NCI-H1048 (cell line): Measurements from ENCODE around the gene NFYB.
"Not testable (repeated sequence)": the region's sequence is repeated elsewhere in the genome, so short reads cannot be mapped to it uniquely, and the experiment has no call there.

Experiments
- DNase-seq: peaks from one replicate; lab custom pipeline; 2025; lab: John Stamatoyannopoulos, UW

NFYB gene

GRCh38 chr12:104114834-104115586, 23.0 kb downstream of the NFYB start:
- DNase-seq, result not testable (repeated sequence)

DNA sequence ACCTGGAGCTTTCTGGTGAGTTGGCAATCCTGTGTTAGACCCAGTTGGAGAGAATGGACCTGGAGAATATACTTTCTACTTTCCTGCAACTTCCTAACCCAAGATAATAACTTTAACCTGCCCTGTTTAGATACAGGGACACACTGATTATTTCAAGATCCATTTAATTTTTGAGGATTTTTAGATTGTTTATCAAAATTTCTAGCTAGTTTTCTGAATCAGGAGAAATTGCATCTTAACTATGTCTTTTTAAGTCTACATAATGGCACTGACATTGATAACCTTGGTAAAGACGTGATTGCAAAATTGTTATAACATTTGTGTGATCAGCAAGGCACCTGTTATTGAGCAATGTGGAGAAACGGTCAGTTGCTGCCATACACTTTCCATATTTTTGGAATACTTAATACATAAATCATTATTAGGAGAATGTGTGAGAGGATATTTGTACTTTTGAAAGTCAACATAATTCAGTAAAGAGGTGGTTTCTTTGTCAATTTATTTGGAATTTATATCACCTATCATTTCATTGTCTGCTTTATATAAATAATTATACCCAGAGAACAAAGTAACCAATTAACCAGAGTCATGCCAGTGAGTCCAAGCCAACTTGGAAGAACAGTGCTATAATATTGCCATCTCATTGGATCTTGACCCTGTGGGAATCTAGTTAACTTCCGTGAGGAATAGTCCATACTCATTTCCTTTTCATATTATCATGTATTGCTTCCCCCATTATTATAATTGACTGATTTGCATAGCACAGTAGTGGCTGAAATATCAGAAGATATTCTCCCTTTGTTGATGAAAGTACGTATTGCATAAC, 28.4 kb downstream of the NFYB start:
- peak; percentile 4 for DNase-seq

DNA sequence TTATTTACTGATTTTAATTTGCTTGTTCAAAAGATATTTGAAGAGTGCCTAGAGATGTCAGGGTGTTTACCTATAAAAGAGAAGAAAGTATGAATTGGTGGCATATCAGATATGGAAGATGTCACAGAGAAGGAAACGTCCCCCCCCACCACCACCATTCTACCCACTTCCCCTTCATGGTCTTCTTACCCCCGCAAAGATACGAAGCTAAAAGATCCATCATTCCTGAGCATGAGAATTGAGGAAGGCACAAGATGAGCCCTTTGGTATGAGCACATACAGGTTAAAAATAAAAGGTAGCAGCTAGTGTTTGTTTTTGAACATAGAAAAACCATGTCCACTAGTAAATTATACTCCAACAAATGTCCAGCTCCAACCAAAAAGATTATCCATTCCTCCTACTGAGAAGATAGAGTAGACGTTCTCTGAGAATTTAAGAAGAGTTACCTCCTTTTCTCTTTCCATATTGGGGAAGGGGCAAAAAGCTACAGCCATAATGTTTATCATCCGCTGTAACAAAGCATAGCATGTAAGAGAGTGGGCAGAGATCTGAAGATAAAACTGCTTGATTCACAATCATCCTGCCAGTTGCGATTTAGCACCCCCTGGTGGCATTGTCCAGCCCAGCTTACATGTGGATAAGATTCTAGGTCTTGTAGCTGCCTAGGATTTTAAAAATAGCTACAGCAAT, 29.1 kb downstream of the NFYB start:
- peak; percentile 49 for DNase-seq

GRCh38 chr12:104106965-104107364, 31.0 kb downstream of the NFYB start:
- no peak for DNase-seq

GRCh38 chr12:104105461-104105860, 32.5 kb downstream of the NFYB start:
- no peak for DNase-seq

DNA sequence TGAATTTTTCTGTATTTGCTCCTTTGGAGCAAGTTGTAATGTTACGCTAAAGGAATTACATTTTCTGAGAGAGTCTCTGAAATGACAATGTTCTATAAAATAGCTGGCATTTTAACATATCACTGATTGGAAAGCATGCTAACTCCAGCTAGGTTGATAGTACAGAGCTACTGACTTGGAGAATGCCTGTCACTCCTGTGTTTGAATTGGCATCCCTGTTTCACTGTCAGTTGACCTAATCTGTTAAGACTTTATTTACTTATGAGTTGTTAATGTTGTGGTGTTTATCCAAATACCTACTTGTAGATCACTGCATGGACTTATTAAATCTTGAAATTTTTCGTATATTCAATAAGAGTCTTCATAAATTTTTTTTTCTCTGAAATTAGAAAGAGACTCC, 40.1 kb downstream of the NFYB start:
- no peak for DNase-seq

GRCh38 chr12:104095289-104095688, 42.7 kb downstream of the NFYB start:
- DNase-seq, result no peak

GRCh38 chr12:104094284-104094683, 43.7 kb downstream of the NFYB start:
- DNase-seq, result no peak

DNA sequence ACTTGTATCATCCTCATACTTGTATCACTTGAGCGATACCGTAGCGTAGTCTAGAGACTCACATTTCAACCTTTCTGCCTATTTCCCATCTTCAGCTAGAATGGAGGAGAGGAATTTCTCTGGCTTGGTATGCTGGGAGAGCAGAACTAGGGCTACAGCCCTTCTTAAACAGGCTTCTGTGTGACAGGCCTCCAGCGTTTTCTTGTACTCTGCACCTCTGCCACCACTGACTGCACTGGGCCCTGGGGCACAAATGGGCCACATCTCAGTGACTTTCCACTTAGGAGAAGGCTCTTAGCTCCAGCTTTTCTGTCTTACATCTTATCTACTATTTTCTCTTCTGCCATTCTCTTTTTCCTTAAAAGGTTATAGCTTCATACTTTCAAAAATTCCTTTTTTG, 46.9 kb downstream of the NFYB start:
- DNase-seq, result no peak

- DNase-seq, result no peak
These were observed 47.3 kb downstream of the NFYB start for GRCh38 chr12:104090685-104091084.

DNA sequence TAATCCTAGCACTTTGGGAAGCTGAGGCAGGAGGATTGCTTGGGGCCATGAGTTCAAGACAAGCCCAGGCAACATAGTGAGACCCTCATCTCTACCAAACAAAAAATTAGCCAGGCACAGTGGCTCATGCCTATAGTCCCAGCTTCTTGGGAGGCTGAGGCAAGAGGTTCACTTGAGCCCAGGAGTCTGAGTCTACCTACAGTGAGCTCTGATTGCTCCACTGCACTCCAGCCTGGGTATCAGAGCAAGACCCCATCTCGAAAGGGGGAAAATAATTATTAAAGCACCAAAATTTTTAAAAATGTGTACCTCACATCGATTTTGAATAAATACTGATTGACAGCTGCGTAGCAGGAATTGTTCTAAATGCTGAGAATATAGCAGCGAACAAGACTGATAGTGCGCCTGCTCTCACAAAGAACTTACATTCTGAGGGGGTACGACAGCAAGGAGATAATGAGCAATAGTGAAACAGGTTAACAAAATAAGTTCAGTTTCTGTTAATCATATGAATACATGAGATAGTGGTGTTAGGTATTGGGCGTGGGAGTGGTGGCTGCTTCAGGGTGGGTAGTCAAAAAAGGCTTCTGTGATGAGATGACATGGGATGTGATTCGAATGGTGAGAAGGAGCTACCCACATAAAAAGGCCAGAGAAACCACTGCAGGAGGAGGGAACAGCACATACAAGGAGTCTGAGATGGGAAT, 54.1 kb downstream of the NFYB start:
- no peak for DNase-seq

DNA sequence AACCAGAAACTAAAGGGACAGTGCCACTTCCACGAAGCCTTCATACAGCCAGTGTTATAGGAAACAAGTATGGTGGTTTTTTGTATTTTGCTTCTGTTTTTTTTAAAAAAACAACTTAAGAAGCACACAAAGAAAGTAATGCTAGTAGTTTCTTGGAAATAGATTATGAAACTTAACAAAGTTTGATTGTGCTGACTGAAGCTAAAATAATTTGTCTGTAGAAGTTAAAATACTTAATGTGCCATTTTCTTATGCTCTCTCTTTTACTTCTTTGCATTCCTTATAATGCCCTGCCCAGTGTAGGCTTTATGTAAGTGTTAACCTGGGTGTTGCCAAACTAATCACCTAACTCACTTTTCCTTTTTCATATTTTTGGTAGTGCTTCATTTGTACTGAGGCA, 57.2 kb downstream of the NFYB start:
- DNase-seq, result no peak

GRCh38 chr12:104079024-104079423, 59.0 kb downstream of the NFYB start:
- DNase-seq, result no peak

- DNase-seq, result no peak
These were observed 64.3 kb downstream of the NFYB start for GRCh38 chr12:104073699-104074098.

DNA sequence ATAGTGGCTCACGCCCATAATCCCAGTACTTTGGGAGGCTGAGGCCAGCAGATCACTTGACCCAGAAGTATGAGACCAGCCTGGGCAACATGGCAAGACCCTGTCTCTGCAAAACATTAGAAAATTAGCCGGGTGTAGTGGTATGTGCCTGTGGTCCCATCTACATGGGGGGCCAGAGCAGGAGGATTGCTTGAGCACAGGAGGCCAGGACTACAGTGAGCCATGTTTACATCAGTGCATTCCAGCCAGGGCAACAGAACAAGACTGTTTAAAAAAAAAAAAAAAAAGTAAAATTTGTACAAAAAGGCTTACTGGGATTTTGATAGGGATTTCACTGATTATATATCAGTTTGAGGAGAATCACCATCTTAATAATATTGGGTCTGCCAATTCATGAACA, 65.9 kb downstream of the NFYB start:
- no peak for DNase-seq
